Measurements from ENCODE around the gene NTN5. TPM values are rescaled to one million over a fixed set of nuclear protein-coding genes. Genes with fewer than 3 reads are reported as not detected.
A peak's percentile ranks its signal among the peaks of the same experiment; 100 is the strongest.

NTN5 gene
- total RNA-seq, 1 experiment from 2014 or later: 0.55 TPM

DNA sequence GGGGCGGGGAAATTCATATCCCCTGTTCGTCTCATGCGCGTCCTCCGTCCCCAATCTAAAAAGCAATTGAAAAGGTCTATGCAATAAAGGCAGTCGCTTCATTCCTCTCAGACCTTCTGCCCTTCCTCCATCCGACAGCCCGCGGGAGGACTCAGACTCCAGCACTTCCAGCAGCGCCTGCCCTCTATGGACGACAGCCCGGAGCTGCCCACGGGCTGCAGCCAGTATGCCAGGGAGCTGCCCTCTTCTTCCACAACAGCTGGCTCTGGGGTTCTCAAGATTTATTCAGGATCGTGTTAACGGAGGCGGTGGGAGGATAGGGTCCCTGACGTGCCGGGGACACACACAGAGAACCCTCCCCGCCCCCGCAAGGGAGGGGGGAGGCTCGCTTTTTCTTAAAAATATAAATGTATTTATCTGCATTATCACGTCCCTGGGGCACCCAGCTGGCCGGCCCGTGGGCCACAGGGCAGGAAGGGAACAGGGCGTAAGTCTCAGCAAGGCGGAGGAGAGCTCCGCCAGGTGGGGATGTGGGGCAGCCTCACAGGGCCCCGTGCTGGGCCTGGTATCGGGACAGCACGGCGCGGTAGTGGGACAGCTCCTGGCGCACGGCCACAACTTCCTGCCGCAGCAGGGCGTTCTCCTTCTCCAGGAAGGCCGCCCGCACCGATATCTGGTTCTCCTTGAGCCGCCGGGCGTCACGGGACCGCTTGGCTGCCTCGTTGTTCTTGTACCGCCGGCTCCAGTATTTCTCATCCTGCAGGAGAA lies 42.3 kb downstream of the NTN5 start:
- no peak overlapping the region for H4K5ac ChIP-seq (ENCODE audit: insufficient read length, low read depth, low read length)
- peak; percentile 79 for DNase-seq
- H3K27ac Mint-ChIP-seq: peak overlapping the region; percentile 97 to 99 (median 99)
- no peak overlapping the region for H3K9ac ChIP-seq (ENCODE audit: extremely low read depth, insufficient read length, low read length)
- no peak overlapping the region for H3K56ac ChIP-seq (ENCODE audit: insufficient read length, low read depth, low read length)
- H3K4me3 Mint-ChIP-seq: peak overlapping the region; percentile 64 to 82
- no peaks in the 10 kb centered on the region for H3K79me2 ChIP-seq (ENCODE audit: insufficient read depth, low read length)
- H3K4me1 ChIP-seq (ENCODE audit: insufficient read depth, low read length): peaks cover 7% of the 10 kb centered on the region; the same call in 1 of the 2 replicates
- no CpG with 5 or more reads among the region's 47 CpGs for WGBS (ENCODE audit: extremely low coverage, insufficient read length, low lambda C conversion rate)
- no peaks in the 10 kb centered on the region for H3K9me3 ChIP-seq (ENCODE audit: control insufficient read depth, low read depth, low read length)
- H3K27me3 ChIP-seq (ENCODE audit: insufficient read depth, low read length): no peaks in the 10 kb centered on the region
- no peak overlapping the region for H3T11ph ChIP-seq (ENCODE audit: low read length)
- H3K36me3 Mint-ChIP-seq (ENCODE audit: insufficient read depth in 1 of 3, low read depth in 3 of 3): peaks cover 5 to 25% (median 19%) of the 10 kb centered on the region in 3 experiments
- H2BK5ac ChIP-seq (ENCODE audit: insufficient read length, low read length): no peak overlapping the region
- no peak overlapping the region for H4K91ac ChIP-seq (ENCODE audit: insufficient read length, low read depth, low read length)
- H2BK15ac ChIP-seq (ENCODE audit: low read depth, low read length): no peak overlapping the region
- H2BK20ac ChIP-seq (ENCODE audit: low read depth, low read length, poor library complexity, severe bottlenecking): no peak overlapping the region
- no peak overlapping the region for H2AK5ac ChIP-seq (ENCODE audit: insufficient read length, low read length)
- H3K4ac ChIP-seq (ENCODE audit: low read depth, low read length): no peak overlapping the region
- peak overlapping the region; percentile 58 for H3K4me2 ChIP-seq (ENCODE audit: insufficient read depth, insufficient read length, low read length)
- peak; percentile 56 for TF ChIP-seq CTCF (conservative IDR thresholded peaks at IDR 0.05)
- H3K27me3 Mint-ChIP-seq (ENCODE audit: low read depth): no peaks in the 10 kb centered on the region
- H2AFZ ChIP-seq (ENCODE audit: low read length): no peak overlapping the region
- H3K27ac ChIP-seq (ENCODE audit: insufficient read length, low read depth, low read length): peak overlapping the region; percentile 18
- H3K9me3 Mint-ChIP-seq: no peaks in the 10 kb centered on the region
- no peak overlapping the region for H4K8ac ChIP-seq (replicated peaks; ENCODE audit: insufficient read length, low read depth, low read length)
- no peak overlapping the region for H2BK12ac ChIP-seq (ENCODE audit: insufficient read length, low read depth, low read length)
- no peaks in the 10 kb centered on the region for H4K20me1 ChIP-seq (ENCODE audit: control insufficient read depth, insufficient read depth, insufficient read length)
- no peak overlapping the region for H2BK120ac ChIP-seq (ENCODE audit: low read depth, low read length, poor library complexity, severe bottlenecking)
- H3K14ac ChIP-seq (ENCODE audit: insufficient read depth, low read length): peak overlapping the region; percentile 8; the same call in 1 of the 2 replicates
- H3K18ac ChIP-seq (ENCODE audit: insufficient read length, low read depth, low read length): peak overlapping the region; percentile 72
- H3K23me2 ChIP-seq (ENCODE audit: insufficient read length, low read depth, low read length, poor library complexity, severe bottlenecking): peaks cover 17% of the 10 kb centered on the region
- H3K79me1 ChIP-seq (ENCODE audit: insufficient read depth, low read depth, low read length, poor library complexity, severe bottlenecking): no peaks in the 10 kb centered on the region
- H3K4me1 Mint-ChIP-seq: peaks cover 22 to 50% of the 10 kb centered on the region in 2 experiments
- H3K23ac ChIP-seq (ENCODE audit: insufficient read length, low read depth, low read length): no peak overlapping the region
